Measurements from ENCODE around the gene STAP1. TPM values are rescaled to one million over a fixed set of nuclear protein-coding genes. Genes with fewer than 3 reads are reported as not detected.

STAP1 gene
- total and polyA plus RNA-seq, 2 donors from 2014 or later, result 3.9 to 17.9 TPM

GRCh38 chr4:67575232-67576058, 16.9 kb downstream of the STAP1 start:
- no peaks in the 10 kb centered on the region for H3K36me3 ChIP-seq (ENCODE audit: control insufficient read depth in 2 of 3, insufficient read depth in 3 of 3, low read length in 3 of 3)
- H3K9ac ChIP-seq (ENCODE audit: low read length in 3 of 3), result peak overlapping the region in 1 of 3 donors; percentile 48
- TF ChIP-seq CTCF (IDR thresholded peaks at IDR 0.05; ENCODE audit: borderline replicate concordance, extremely low read depth, insufficient read depth), result no peak
- H3K4me1 ChIP-seq (ENCODE audit: control insufficient read depth in 2 of 3, insufficient read depth in 2 of 3, low read depth in 1 of 3, low read length in 3 of 3), result no peaks in the 10 kb centered on the region
- intact Hi-C loops (cut with DNase I), result no loop called here
- no peak overlapping the region for H3K27ac ChIP-seq (ENCODE audit: low read depth in 2 of 2, low read length in 2 of 2)
- peak in 3 of 5 donors; percentile 21 to 73 (median 64) for DNase-seq
- no peak for FAIRE-seq
- no peaks in the 10 kb centered on the region for H3K9me3 ChIP-seq (ENCODE audit: control insufficient read depth in 2 of 3, insufficient read depth in 1 of 3, low read length in 3 of 3)
- H3K4me3 ChIP-seq (ENCODE audit: low read length in 3 of 3), result peak overlapping the region; percentile 10 to 53 (median 30)
- no peaks in the 10 kb centered on the region for H3K27me3 ChIP-seq (ENCODE audit: control insufficient read depth, insufficient read depth, low read length)

GRCh38 chr4:67576059-67576466, 17.5 kb downstream of the STAP1 start:
- Histone ChIP-seq H3K36me3 (ENCODE audit: control insufficient read depth in 2 of 3, insufficient read depth in 3 of 3, low read length in 3 of 3) (no peaks in the 10 kb centered on the region), H3K27me3 (ENCODE audit: control insufficient read depth, insufficient read depth, low read length) (no peaks in the 10 kb centered on the region), H3K9ac (ENCODE audit: low read length in 3 of 3) (no peak overlapping the region), H3K4me3 (ENCODE audit: low read length in 3 of 3) (peak overlapping the region in 1 of 3 donors; percentile 53), H3K27ac (ENCODE audit: low read depth in 2 of 2, low read length in 2 of 2) (no peak overlapping the region), H3K9me3 (ENCODE audit: control insufficient read depth in 2 of 3, insufficient read depth in 1 of 3, low read length in 3 of 3) (no peaks in the 10 kb centered on the region), H3K4me1 (ENCODE audit: control insufficient read depth in 2 of 3, insufficient read depth in 2 of 3, low read depth in 1 of 3, low read length in 3 of 3) (no peaks in the 10 kb centered on the region)
- TF ChIP-seq CTCF (IDR thresholded peaks at IDR 0.05; ENCODE audit: borderline replicate concordance, extremely low read depth, insufficient read depth), result no peak
- DNase-seq (no peak), FAIRE-seq (no peak)
- intact Hi-C loops (cut with DNase I), result no loop called here

- Histone ChIP-seq H3K27me3 (ENCODE audit: control insufficient read depth, insufficient read depth, low read length) (no peaks in the 10 kb centered on the region), H3K9ac (ENCODE audit: low read length in 3 of 3) (no peak overlapping the region), H3K36me3 (ENCODE audit: control insufficient read depth in 2 of 3, insufficient read depth in 3 of 3, low read length in 3 of 3) (no peaks in the 10 kb centered on the region), H3K4me3 (ENCODE audit: low read length in 3 of 3) (no peak overlapping the region), H3K27ac (ENCODE audit: low read depth in 2 of 2, low read length in 2 of 2) (no peak overlapping the region), H3K9me3 (ENCODE audit: control insufficient read depth in 2 of 3, insufficient read depth in 1 of 3, low read length in 3 of 3) (no peaks in the 10 kb centered on the region), H3K4me1 (ENCODE audit: control insufficient read depth in 2 of 3, insufficient read depth in 2 of 3, low read depth in 1 of 3, low read length in 3 of 3) (no peaks in the 10 kb centered on the region)
- DNase-seq (no peak), FAIRE-seq (no peak)
- intact Hi-C loops (cut with DNase I), result no loop called here
- TF ChIP-seq CTCF (IDR thresholded peaks at IDR 0.05; ENCODE audit: borderline replicate concordance, extremely low read depth, insufficient read depth), result no peak
These were observed 18.0 kb downstream of the STAP1 start for GRCh38 chr4:67576538-67576937.

Measured in kidney (tissue), 14 donors.